ENCODE measurements around the gene HACD2.

GRCh38 chr3:123508178-123508577 lies 76.7 kb downstream of the HACD2 start:
- TF ChIP-seq CTCF (IDR thresholded peaks at IDR 0.05; ENCODE audit: low read depth, low read length) (no peak), MAX (IDR thresholded peaks at IDR 0.05; ENCODE audit: low read depth, low read length) (no peak), POLR2A (IDR thresholded peaks at IDR 0.05; ENCODE audit: extremely low read depth, insufficient read length) (no peak)
